H1 (cell line): ENCODE results near the gene SCN2B. TPM values are rescaled to one million over a fixed set of nuclear protein-coding genes. Genes with fewer than 3 reads are reported as not detected.

ENCODE experiments used
- CTCF ChIA-PET: fragments of 300-600 bp; sonication (Branson Sonifier 250); formaldehyde crosslinking; loops from one replicate; lab custom pipeline; 2021; ENCODE audit not compliant: partially characterized antibody; lab: Charles Lee
- POLR2A ChIA-PET: fragments of 300-600 bp; sonication (Branson Sonifier 250); formaldehyde crosslinking; loops from one replicate; lab custom pipeline; 2021; ENCODE audit warnings: inconsistent platforms; ENCODE audit not compliant: partially characterized antibody; lab: Charles Lee
- DNase-seq, 2 experiments: peaks; one replicate each; pipeline versions ENCODE4 v3.0.0 to v3.0.0-alpha.2; 2010 to 2022; ENCODE audit warnings: low spot score in 2 of 2, low read depth in 1 of 2, mixed read lengths in 1 of 2
- FAIRE-seq: peaks from 2 replicates; lab custom pipeline; 2011; peaks lifted over from hg19 to GRCh38; lab: Jason Lieb, UNC
- H2AFZ ChIP-seq: 2 replicates; pipeline ENCODE4 v1.8.1; 2012; ENCODE audit warnings: low read length, inconsistent platforms
- H2AK5ac ChIP-seq: 2 replicates; pipeline ENCODE4 v1.6.1; 2013; ENCODE audit warnings: low read depth, low read length
- H2BK120ac ChIP-seq: replicated peaks from 2 replicates; pipeline ENCODE3; 2013; ENCODE audit warnings: low read depth, low read length, inconsistent platforms
- H2BK12ac ChIP-seq: 2 replicates; pipeline ENCODE4 v1.6.1; 2013; ENCODE audit warnings: low read depth, low read length
- H2BK15ac ChIP-seq: 2 replicates; pipeline ENCODE4 v1.6.1; 2013; ENCODE audit warnings: low read length
- H2BK20ac ChIP-seq: 2 replicates; pipeline ENCODE4 v1.6.1; 2013; ENCODE audit warnings: low read length
- H2BK5ac ChIP-seq: 2 replicates; pipeline ENCODE4 v1.6.1; 2013; ENCODE audit warnings: low read depth, low read length
- H3K14ac ChIP-seq: 2 replicates; pipeline ENCODE4 v1.6.1; 2013; ENCODE audit warnings: inconsistent platforms; ENCODE audit not compliant: insufficient read length
- H3K18ac ChIP-seq: 2 replicates; pipeline ENCODE4 v1.6.1; 2013; ENCODE audit warnings: low read length; ENCODE audit errors: extremely low read depth
- H3K23ac ChIP-seq: 2 replicates; pipeline ENCODE4 v1.6.1; 2013; ENCODE audit warnings: inconsistent platforms; ENCODE audit not compliant: insufficient read length
- H3K23me2 ChIP-seq: 2 replicates; pipeline ENCODE4 v1.6.1; 2013; ENCODE audit warnings: low read depth, low read length
- H3K27ac ChIP-seq: 2 replicates; pipeline ENCODE4 v1.6.1; 2011; ENCODE audit warnings: low read depth, low read length, inconsistent platforms
- H3K27me3 ChIP-seq, 4 experiments: replicated peaks in 1 of 4; 1 replicate in 1 of 4; 2 replicates in 3 of 4; pipeline versions ENCODE4 v1.6.1 to v1.8.1; 2011 to 2013; ENCODE audit warnings: low read length in 3 of 4, mild to moderate bottlenecking in 3 of 4, inconsistent platforms in 2 of 4, mixed read lengths in 2 of 4, moderate library complexity in 1 of 4; ENCODE audit not compliant: control insufficient read depth in 3 of 4, insufficient read depth in 3 of 4; ENCODE audit errors: extremely low read depth in 1 of 4
- H3K36me3 ChIP-seq, 4 experiments: 2 replicates each; pipeline versions ENCODE4 v1.6.1 to v1.8.1; 2011 to 2013; ENCODE audit warnings: mild to moderate bottlenecking in 4 of 4, low read length in 3 of 4, moderate library complexity in 2 of 4, control low read depth in 1 of 4, inconsistent platforms in 1 of 4; ENCODE audit not compliant: insufficient read depth in 4 of 4, control insufficient read depth in 2 of 4
- H3K4ac ChIP-seq: replicated peaks from 2 replicates; pipeline ENCODE3; 2013; ENCODE audit warnings: low read length, low read depth, mixed read lengths, inconsistent platforms; ENCODE audit not compliant: insufficient read length
- H3K4me1 ChIP-seq, 4 experiments: replicated peaks in 1 of 4; 1 replicate in 1 of 4; 2 replicates in 3 of 4; pipeline versions ENCODE4 v1.6.1 to v1.8.1; 2011 to 2013; ENCODE audit warnings: low read length in 3 of 4, inconsistent platforms in 2 of 4, mixed read lengths in 1 of 4; ENCODE audit not compliant: insufficient read depth in 4 of 4, control insufficient read depth in 3 of 4
- H3K4me2 ChIP-seq, 2 experiments: 2 replicates each; pipeline versions ENCODE4 v1.6.1 to v1.8.1; 2011 to 2013; ENCODE audit warnings: low read depth in 2 of 2, low read length in 2 of 2, control low read depth in 1 of 2, inconsistent platforms in 1 of 2, mild to moderate bottlenecking in 1 of 2; ENCODE audit not compliant: insufficient read depth in 1 of 2
- H3K4me3 ChIP-seq, 4 experiments: fragments of 200-600, 300-600 bp in 1 of 4; sonication (generic), shearing (Covaris generic), sonication (Bioruptor Twin) in 1 of 4; 2 replicates each; pipeline versions ENCODE4 v1.5.1 to v1.8.1; 2011 to 2016; ENCODE audit warnings: low read length in 4 of 4, low read depth in 3 of 4, control low read depth in 2 of 4, inconsistent platforms in 2 of 4, mild to moderate bottlenecking in 2 of 4, mixed read lengths in 1 of 4, moderate library complexity in 1 of 4; ENCODE audit not compliant: insufficient read depth in 2 of 4; ENCODE audit errors: extremely low read depth in 1 of 4
- H3K56ac ChIP-seq: replicated peaks from 2 replicates; pipeline ENCODE3; 2013; ENCODE audit warnings: low read depth, mild to moderate bottlenecking, mixed read lengths, low read length, inconsistent platforms; ENCODE audit not compliant: insufficient read length
- H3K79me1 ChIP-seq: 2 replicates; pipeline ENCODE4 v1.6.1; 2013; ENCODE audit warnings: low read depth, low read length, control low read depth
- H3K79me2 ChIP-seq, 2 experiments: 2 replicates each; pipeline versions ENCODE4 v1.6.1 to v1.8.1; 2012 to 2013; ENCODE audit warnings: low read length in 2 of 2, mild to moderate bottlenecking in 2 of 2, inconsistent platforms in 1 of 2; ENCODE audit not compliant: insufficient read depth in 2 of 2, control insufficient read depth in 1 of 2
- H3K9ac ChIP-seq, 4 experiments: replicated peaks in 1 of 4; 1 replicate in 1 of 4; 2 replicates in 3 of 4; pipeline versions ENCODE4 v1.6.1 to v1.8.1; 2011 to 2013; ENCODE audit warnings: low read depth in 3 of 4, low read length in 3 of 4, control low read depth in 2 of 4, mild to moderate bottlenecking in 2 of 4, moderate library complexity in 2 of 4, inconsistent platforms in 1 of 4; ENCODE audit errors: extremely low read depth in 1 of 4
- H3K9me3 ChIP-seq, 2 experiments: 2 replicates each; pipeline versions ENCODE4 v1.6.1 to v1.8.1; 2012 to 2013; ENCODE audit warnings: mild to moderate bottlenecking in 2 of 2, moderate library complexity in 2 of 2, control low read depth in 1 of 2, inconsistent platforms in 1 of 2, low read depth in 1 of 2, low read length in 1 of 2, mixed read lengths in 1 of 2; ENCODE audit not compliant: insufficient read depth in 2 of 2
- H4K20me1 ChIP-seq, 2 experiments: replicated peaks in 1 of 2; 2 replicates each; pipeline versions ENCODE3 to v1.8.1; 2011 to 2013; ENCODE audit warnings: inconsistent platforms in 2 of 2, low read length in 2 of 2, mild to moderate bottlenecking in 1 of 2; ENCODE audit not compliant: insufficient read depth in 2 of 2, control insufficient read depth in 1 of 2
- H4K5ac ChIP-seq: 2 replicates; pipeline ENCODE4 v1.6.1; 2013; ENCODE audit warnings: low read length, low read depth, mixed read lengths, inconsistent platforms; ENCODE audit not compliant: insufficient read length
- H4K8ac ChIP-seq: 2 replicates; pipeline ENCODE4 v1.8.0; 2013; ENCODE audit warnings: mild to moderate bottlenecking, moderate library complexity, low read length, inconsistent platforms; ENCODE audit not compliant: insufficient read depth; ENCODE audit errors: extremely low read depth
- H4K91ac ChIP-seq: replicated peaks from 2 replicates; pipeline ENCODE3; 2013; ENCODE audit warnings: low read length, mixed read lengths, inconsistent platforms; ENCODE audit not compliant: insufficient read length
- BRCA1 ChIP-seq: IDR thresholded peaks from 2 replicates; pipeline ENCODE4 v1.6.1; 2012; ENCODE audit warnings: low read depth, low read length, improper control_type of control experiment
- EGR1 ChIP-seq: IDR thresholded peaks from 2 replicates; pipeline ENCODE4 v1.6.1; 2011; ENCODE audit warnings: low read depth, low read length, borderline replicate concordance
- JUND ChIP-seq: IDR thresholded peaks from 2 replicates; pipeline ENCODE4 v1.6.1; 2011; ENCODE audit warnings: mild to moderate bottlenecking, improper control_type of control experiment, low read length
- MAFK ChIP-seq: IDR thresholded peaks from 2 replicates; pipeline ENCODE4 v1.6.1; 2012; ENCODE audit warnings: low read depth, mild to moderate bottlenecking, improper control_type of control experiment, low read length
- POLR2AphosphoS5 ChIP-seq: IDR thresholded peaks from 2 replicates; pipeline ENCODE4 v1.6.1; 2011; ENCODE audit warnings: low read depth, low read length
- RFX5 ChIP-seq: IDR thresholded peaks from 2 replicates; pipeline ENCODE4 v1.6.1; 2011; ENCODE audit warnings: low read depth, low read length, improper control_type of control experiment, borderline replicate concordance
- SIRT6 ChIP-seq: IDR thresholded peaks from one replicate; pipeline ENCODE4 v1.7.1; 2012; ENCODE audit warnings: low read length, inconsistent platforms
- SP4 ChIP-seq: IDR thresholded peaks from 2 replicates; pipeline ENCODE4 v1.6.1; 2012; ENCODE audit warnings: low read length, inconsistent platforms
- TEAD4 ChIP-seq: IDR thresholded peaks from 2 replicates; pipeline ENCODE4 v1.6.1; 2012; ENCODE audit warnings: low read depth, low read length, inconsistent platforms, mixed read lengths
- WGBS, 2 experiments: shearing (Covaris generic) in 1 of 2; methylation state at CpG; one replicate each; pipeline versions ENCODE4 v1.1.6 to v1.1.7; 2013 to 2015; ENCODE audit warnings: low lambda C conversion rate in 2 of 2, mixed read lengths in 2 of 2, inconsistent platforms in 1 of 2, low coverage in 1 of 2, missing lambda C conversion rate in 1 of 2; ENCODE audit not compliant: insufficient replicate concordance in 2 of 2, insufficient coverage in 1 of 2, insufficient read length in 1 of 2; ENCODE audit errors: extremely low coverage in 1 of 2, missing lambda C conversion rate in 1 of 2; 5-methylcytosine and 5-hydroxymethylcytosine counted together
- polyA plus RNA-seq, 7 experiments: library from polyadenylated mRNA; depleted of rRNA in 3 of 7; stranded (reverse) in 5 of 7; unstranded in 2 of 7; fragments of >200 nt in 5 of 7; fragments of 200-250 nt in 2 of 7; gene quantifications; 1 replicate in 5 of 7; 2 replicates in 1 of 7; 4 replicates in 1 of 7; pipeline versions ENCODE4 v1.2.1 to v1.2.3, GENCODE V29; 2011 to 2013; ENCODE audit warnings: missing spikeins in 2 of 7, mixed read lengths in 2 of 7
- total RNA-seq: library from RNA; stranded (reverse); fragmentation: NEBNext Ultra II Directional; extraction: Animal tissue kit (Norgen Biotek cat#: 25700); gene quantifications from 2 replicates; pipeline ENCODE4 v1.2.1, GENCODE V29; 2021
- TF ChIP-seq, protein P1 (sequence below): IDR thresholded peaks from 2 replicates; pipeline ENCODE4 v1.6.1; 2012; ENCODE audit warnings: inconsistent platforms
- TF ChIP-seq, protein P2 (sequence below): IDR thresholded peaks from 2 replicates; pipeline ENCODE4 v1.6.1; 2011; ENCODE audit warnings: low read length, improper control_type of control experiment

The SCN2B gene
- total and polyA plus RNA-seq, 2 of the 8 experiments (the other 6 are each of a cell fraction or from before 2014, with no cell fraction given), result 0.14 to 0.24 TPM

DNA sequence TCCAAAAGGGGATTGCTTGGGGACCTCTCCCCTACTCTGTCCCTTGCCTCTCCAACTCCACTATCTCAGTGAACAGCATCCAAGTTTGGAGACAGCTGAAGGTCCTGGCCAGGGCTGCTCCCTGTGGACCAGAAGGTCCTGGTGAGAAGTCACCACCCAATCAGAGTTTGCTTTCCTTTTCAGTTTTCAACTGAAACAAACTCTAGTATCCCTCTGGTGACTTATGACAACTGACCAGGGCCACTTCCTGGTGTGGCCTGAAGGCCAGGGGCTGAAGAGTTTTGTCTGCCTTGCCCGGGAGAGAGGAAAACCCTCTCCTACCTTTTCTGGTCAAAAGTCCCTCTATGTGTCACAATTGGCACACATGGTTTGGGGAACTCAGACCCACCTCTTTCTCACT, 43.3 kb upstream of the SCN2B start:
- no peaks in the 10 kb centered on the region for H3K79me2 ChIP-seq
- H3K27ac ChIP-seq, result no peak overlapping the region
- H3K4me2 ChIP-seq, result no peak overlapping the region
- H3K36me3 ChIP-seq, result no peaks in the 10 kb centered on the region
- peaks cover 0 to 3% (median 0%) of the 10 kb centered on the region in 4 experiments; a peak in 1 of 7 replicates for H3K4me1 ChIP-seq
- H4K8ac ChIP-seq, result no peak overlapping the region
- H3K23me2 ChIP-seq, result no peaks in the 10 kb centered on the region
- H4K20me1 ChIP-seq, result no peaks in the 10 kb centered on the region
- no peak overlapping the region for H3K4ac ChIP-seq
- no peak overlapping the region for H4K91ac ChIP-seq
- H2BK5ac ChIP-seq, result no peak overlapping the region
- no peak overlapping the region for H3K9ac ChIP-seq
- CTCF ChIA-PET, result interaction anchor here (0.6 to 1.6 kb wide), 2 partner anchors 20 to 350 kb away, joined by 3 to 4 read pairs; no protein-coding TSS in a partner anchor
- FAIRE-seq (no peak), DNase-seq (no peak)
- 85% methylated on average over 1 of the region's 1 CpG; no CpG with 5 or more reads in 1 of the 2 experiments for WGBS, 2 experiments
- no peaks in the 10 kb centered on the region for H3K9me3 ChIP-seq
- H2BK12ac ChIP-seq, result no peak overlapping the region
- H2AFZ ChIP-seq, result no peak overlapping the region
- H3K23ac ChIP-seq, result no peak overlapping the region
- no peak overlapping the region for H2BK15ac ChIP-seq
- no peaks in the 10 kb centered on the region for H3K27me3 ChIP-seq
- H2BK120ac ChIP-seq, result no peak overlapping the region
- H3K56ac ChIP-seq, result no peak overlapping the region
- no peak overlapping the region for H4K5ac ChIP-seq
- POLR2A ChIA-PET, result no interaction called here
- H2AK5ac ChIP-seq, result no peak overlapping the region
- TF ChIP-seq TEAD4, result no peak
- TF ChIP-seq MAFK, result no peak
- TF ChIP-seq SP4, result no peak
- no peak for TF ChIP-seq BRCA1
- no peak for TF ChIP-seq JUND
- no peak for TF ChIP-seq SIRT6
- TF ChIP-seq, protein P1, sequence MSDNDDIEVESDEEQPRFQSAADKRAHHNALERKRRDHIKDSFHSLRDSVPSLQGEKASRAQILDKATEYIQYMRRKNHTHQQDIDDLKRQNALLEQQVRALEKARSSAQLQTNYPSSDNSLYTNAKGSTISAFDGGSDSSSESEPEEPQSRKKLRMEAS, result no peak
- TF ChIP-seq POLR2AphosphoS5, result no peak
- no peak for TF ChIP-seq RFX5
- TF ChIP-seq, protein P2, sequence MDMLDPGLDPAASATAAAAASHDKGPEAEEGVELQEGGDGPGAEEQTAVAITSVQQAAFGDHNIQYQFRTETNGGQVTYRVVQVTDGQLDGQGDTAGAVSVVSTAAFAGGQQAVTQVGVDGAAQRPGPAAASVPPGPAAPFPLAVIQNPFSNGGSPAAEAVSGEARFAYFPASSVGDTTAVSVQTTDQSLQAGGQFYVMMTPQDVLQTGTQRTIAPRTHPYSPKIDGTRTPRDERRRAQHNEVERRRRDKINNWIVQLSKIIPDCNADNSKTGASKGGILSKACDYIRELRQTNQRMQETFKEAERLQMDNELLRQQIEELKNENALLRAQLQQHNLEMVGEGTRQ, result no peak
- no peak for TF ChIP-seq EGR1
- no peak overlapping the region for H3K14ac ChIP-seq
- no peak overlapping the region for H2BK20ac ChIP-seq
- no peak overlapping the region for H3K18ac ChIP-seq
- no peaks in the 10 kb centered on the region for H3K79me1 ChIP-seq
- no peak overlapping the region for H3K4me3 ChIP-seq
